A549 (cell line): ENCODE data around the gene MPHOSPH6. TPM values are rescaled to one million over a fixed set of nuclear protein-coding genes. Genes with fewer than 3 reads are reported as not detected.

Experiments used
- ATAC-seq, 2 experiments: fragments of 200-7000 bp in 1 of 2; fragments of >200 bp in 1 of 2; cut with Nextera tagmentation in 1 of 2; cut with Tn5 transposase in 1 of 2; 3 replicates each; pipeline versions ENCODE4 v1.8.0 to v1.9.1; 2018 to 2020; ENCODE audit warnings: mild to moderate bottlenecking in 1 of 2, moderate library complexity in 1 of 2
- CTCF ChIA-PET: fragments of 300-600 bp; sonication (Branson Sonifier 250); formaldehyde crosslinking; extraction: SDS; loops from one replicate; lab custom pipeline; 2021; ENCODE audit warnings: antibody characterized with exemption, inconsistent platforms; lab: Yijun Ruan, JAX
- POLR2A ChIA-PET: fragments of 350-600 bp; formaldehyde crosslinking; extraction: SDS; loops from one replicate; lab custom pipeline; 2021; ENCODE audit warnings: antibody characterized with exemption, inconsistent platforms; lab: Yijun Ruan, JAX
- DNase-seq, 2 experiments: peaks; one replicate each; pipeline versions ENCODE4 v3.0.0 to v3.0.0-alpha.2; 2011 to 2016; ENCODE audit warnings: low read depth in 1 of 2, low spot score in 1 of 2
- FAIRE-seq: peaks from 2 replicates; lab custom pipeline; 2011; peaks lifted over from hg19 to GRCh38; lab: Jason Lieb, UNC
- H3K27ac ChIP-seq, 2 experiments: fragments of >200 bp; sonication (Bioruptor Twin); formaldehyde crosslinking; 3 replicates each; pipeline ENCODE4 v1.5.1; 2016 to 2017
- H3K4me1 ChIP-seq: fragments of >200 bp; sonication (Bioruptor Twin); formaldehyde crosslinking; 3 replicates; pipeline ENCODE4 v1.6.1; 2016
- H3K4me2 ChIP-seq: fragments of >200 bp; sonication (Bioruptor Twin); formaldehyde crosslinking; 3 replicates; pipeline ENCODE4 v1.6.1; 2016
- H3K4me3 ChIP-seq: fragments of >200 bp; sonication (Bioruptor Twin); formaldehyde crosslinking; 3 replicates; pipeline ENCODE4 v1.5.1; 2016
- H3K9me3 ChIP-seq: fragments of >200 bp; sonication (Bioruptor Twin); formaldehyde crosslinking; 3 replicates; pipeline ENCODE4 v1.6.1; 2016
- ATOH8 ChIP-seq: fragments of 250-450 bp; sonication (Bioruptor Pico); IDR thresholded peaks from 2 replicates; pipeline ENCODE4 v1.5.0; 2020; ENCODE audit warnings: low read depth, mild to moderate bottlenecking, moderate library complexity
- BHLHE40 ChIP-seq: IDR thresholded peaks from 2 replicates; pipeline ENCODE4 v1.6.1; 2012; ENCODE audit warnings: low read depth, low read length, inconsistent platforms
- CEBPB ChIP-seq, 2 experiments: fragments of >200 bp in 1 of 2; sonication (Bioruptor Twin) in 1 of 2; formaldehyde crosslinking in 1 of 2; IDR thresholded peaks; 2 replicates each; pipeline ENCODE4 v1.6.1; 2012 to 2016
- CHD2 ChIP-seq: fragments of 150-350 bp; IDR thresholded peaks from 2 replicates; pipeline ENCODE4 v1.6.1; 2014; ENCODE audit warnings: low read length; ENCODE audit not compliant: partially characterized antibody
- CHD4 ChIP-seq: fragments of 200-600 bp; sonication (generic); IDR thresholded peaks from 2 replicates; pipeline ENCODE4 v1.6.1; 2016; ENCODE audit warnings: antibody characterized with exemption, mild to moderate bottlenecking, borderline replicate concordance
- E2F6 ChIP-seq: IDR thresholded peaks from 2 replicates; pipeline ENCODE4 v1.6.1; 2012; ENCODE audit warnings: low read depth, borderline replicate concordance
- EHMT2 ChIP-seq: fragments of 200-600 bp; sonication (generic); IDR thresholded peaks from 2 replicates; pipeline ENCODE4 v1.6.1; 2016; ENCODE audit warnings: antibody characterized with exemption, low read depth, mild to moderate bottlenecking, moderate library complexity
- ESRRA ChIP-seq: fragments of 150-350 bp; IDR thresholded peaks from 2 replicates; pipeline ENCODE4 v1.6.1; 2014; ENCODE audit warnings: mild to moderate bottlenecking, low read length, borderline replicate concordance
- FOSB ChIP-seq: fragments of 250-450 bp; sonication (Bioruptor Pico); IDR thresholded peaks from 2 replicates; pipeline ENCODE4 v1.5.0; 2020; ENCODE audit warnings: mild to moderate bottlenecking, moderate library complexity
- FOXS1 ChIP-seq: fragments of 250-450 bp; sonication (Bioruptor Pico); IDR thresholded peaks from 2 replicates; pipeline ENCODE4 v1.5.0; 2020; ENCODE audit warnings: mild to moderate bottlenecking, moderate library complexity
- HDAC2 ChIP-seq: fragments of 200-600 bp; sonication (generic); IDR thresholded peaks from 2 replicates; pipeline ENCODE4 v1.6.1; 2016
- HES2 ChIP-seq: fragments of >200 bp; sonication (Bioruptor Twin); formaldehyde crosslinking; IDR thresholded peaks from 2 replicates; pipeline ENCODE4 v1.6.1; 2016
- HEYL ChIP-seq: fragments of 250-450 bp; sonication (Bioruptor Pico); IDR thresholded peaks from 2 replicates; pipeline ENCODE4 v1.8.0; 2021; ENCODE audit warnings: mild to moderate bottlenecking, moderate library complexity
- HMGXB4 ChIP-seq: fragments of 250-450 bp; sonication (Bioruptor Pico); IDR thresholded peaks from 2 replicates; pipeline ENCODE4 v1.5.0; 2021; ENCODE audit warnings: mild to moderate bottlenecking, moderate library complexity, borderline replicate concordance
- HOXB13 ChIP-seq: fragments of 250-450 bp; sonication (Bioruptor Pico); IDR thresholded peaks from 2 replicates; pipeline ENCODE4 v1.5.0; 2020; ENCODE audit warnings: low read depth, mild to moderate bottlenecking, moderate library complexity
- MAFK ChIP-seq: fragments of 450-650 bp; IDR thresholded peaks from 2 replicates; pipeline ENCODE4 v1.6.1; 2014; ENCODE audit not compliant: partially characterized antibody
- MAX ChIP-seq: IDR thresholded peaks from 2 replicates; pipeline ENCODE4 v1.6.1; 2012
- MAZ ChIP-seq: fragments of 150-350 bp; IDR thresholded peaks from 2 replicates; pipeline ENCODE4 v1.6.1; 2014; ENCODE audit warnings: antibody characterized with exemption, low read depth, low read length, borderline replicate concordance
- NPAS2 ChIP-seq: fragments of 250-450 bp; sonication (Bioruptor Pico); IDR thresholded peaks from 2 replicates; pipeline ENCODE4 v1.8.0; 2022; ENCODE audit warnings: mild to moderate bottlenecking, moderate library complexity, borderline replicate concordance
- PHF8 ChIP-seq: fragments of 200-600 bp; sonication (generic); IDR thresholded peaks from 2 replicates; pipeline ENCODE4 v1.6.1; 2016; ENCODE audit warnings: low read depth, mild to moderate bottlenecking, antibody characterized with exemption, moderate library complexity, borderline replicate concordance
- POLR2AphosphoS2 ChIP-seq: conservative IDR thresholded peaks from 2 replicates; pipeline ENCODE4 v1.6.1; 2012; ENCODE audit warnings: low read length, improper control_type of control experiment, inconsistent platforms
- RFX5 ChIP-seq: fragments of 450-650 bp; IDR thresholded peaks from 2 replicates; pipeline ENCODE4 v1.7.1; 2014; ENCODE audit warnings: antibody characterized with exemption, mild to moderate bottlenecking, moderate library complexity
- RNF2 ChIP-seq: fragments of 200-600 bp; sonication (generic); IDR thresholded peaks from 2 replicates; pipeline ENCODE4 v1.6.1; 2016; ENCODE audit warnings: low read depth, mild to moderate bottlenecking, antibody characterized with exemption, moderate library complexity, borderline replicate concordance
- ZC3H11A ChIP-seq: fragments of 450-650 bp; IDR thresholded peaks from 2 replicates; pipeline ENCODE4 v1.6.1; 2014; ENCODE audit warnings: antibody characterized with exemption, mild to moderate bottlenecking
- WGBS: methylation state at CpG from one replicate; pipeline ENCODE4 v1.1.6; 2017; ENCODE audit errors: missing lambda C conversion rate; 5-methylcytosine and 5-hydroxymethylcytosine counted together
- polyA plus RNA-seq, 4 experiments: library from polyadenylated mRNA; depleted of rRNA in 3 of 4; stranded (reverse); fragments of >200 nt; fragmentation: RNase III in 1 of 4; extraction: RNeasy Plus Mini Kit Qiagen cat#74134 plus additional on column Dnase treatment in 1 of 4; gene quantifications; 2 replicates in 3 of 4; 3 replicates in 1 of 4; pipeline ENCODE4 v1.2.3, GENCODE V29; 2011 to 2017

MPHOSPH6 gene
- polyA plus RNA-seq, 2 of the 4 experiments (the other 2 are of a cell fraction), result 43.7 to 49.4 TPM

GRCh38 chr16:82184213-82184612 is 14.2 kb upstream of the MPHOSPH6 start:
- Histone ChIP-seq H3K4me2 (no peak overlapping the region), H3K9me3 (no peaks in the 10 kb centered on the region), H3K27ac (no peak overlapping the region), H3K4me1 (no peaks in the 10 kb centered on the region), H3K4me3 (no peak overlapping the region)
- CTCF ChIA-PET, result no interaction called here
- no peak for ATAC-seq
- FAIRE-seq, result no peak
- POLR2A ChIA-PET, result no interaction called here
- 9% methylated on average over 5 of the region's 5 CpGs for WGBS
- no peak for DNase-seq
- no peak for TF ChIP-seq CEBPB (IDR thresholded peaks at IDR 0.05)
- no peak for TF ChIP-seq MAZ
- TF ChIP-seq CHD2, result no peak
- no peak for TF ChIP-seq RFX5
- TF ChIP-seq POLR2AphosphoS2, result no peak
- no peak for TF ChIP-seq MAFK
- no peak for TF ChIP-seq FOSB
- no peak for TF ChIP-seq E2F6
- TF ChIP-seq RNF2, result no peak
- no peak for TF ChIP-seq HES2
- no peak for TF ChIP-seq HEYL (CRISPR knock-in tag)
- no peak for TF ChIP-seq ESRRA
- TF ChIP-seq HDAC2, result no peak
- no peak for TF ChIP-seq ZC3H11A
- no peak for TF ChIP-seq NPAS2
- TF ChIP-seq CHD4, result no peak
- no peak for TF ChIP-seq EHMT2
- TF ChIP-seq BHLHE40, result no peak

- ChIA-PET CTCF (no interaction called here), POLR2A (no interaction called here)
- ATAC-seq (no peak), FAIRE-seq (no peak), DNase-seq (no peak)
- Histone ChIP-seq H3K4me2 (no peak overlapping the region), H3K9me3 (no peaks in the 10 kb centered on the region), H3K4me3 (no peak overlapping the region), H3K4me1 (no peaks in the 10 kb centered on the region), H3K27ac (no peak overlapping the region)
- WGBS, result 64% methylated on average over 1 of the region's 1 CpG
- TF ChIP-seq CEBPB (IDR thresholded peaks at IDR 0.05) (no peak), HMGXB4 (CRISPR knock-in tag) (no peak), ATOH8 (CRISPR knock-in tag) (no peak), MAX (no peak), EHMT2 (no peak), FOXS1 (CRISPR knock-in tag) (no peak), PHF8 (no peak), HOXB13 (CRISPR knock-in tag) (no peak)
These were observed 13.0 kb upstream of the MPHOSPH6 start for GRCh38 chr16:82183004-82183397.
